Measurements from ENCODE around the gene PAK4.
"Not testable (repeated sequence)": the region's sequence is repeated elsewhere in the genome, so short reads cannot be mapped to it uniquely, and the experiment has no call there.

PAK4 gene

GRCh38 chr19:39140594-39140993, 15.0 kb downstream of the PAK4 start:
- no peak for ATAC-seq (ENCODE audit: low read depth)

DNA sequence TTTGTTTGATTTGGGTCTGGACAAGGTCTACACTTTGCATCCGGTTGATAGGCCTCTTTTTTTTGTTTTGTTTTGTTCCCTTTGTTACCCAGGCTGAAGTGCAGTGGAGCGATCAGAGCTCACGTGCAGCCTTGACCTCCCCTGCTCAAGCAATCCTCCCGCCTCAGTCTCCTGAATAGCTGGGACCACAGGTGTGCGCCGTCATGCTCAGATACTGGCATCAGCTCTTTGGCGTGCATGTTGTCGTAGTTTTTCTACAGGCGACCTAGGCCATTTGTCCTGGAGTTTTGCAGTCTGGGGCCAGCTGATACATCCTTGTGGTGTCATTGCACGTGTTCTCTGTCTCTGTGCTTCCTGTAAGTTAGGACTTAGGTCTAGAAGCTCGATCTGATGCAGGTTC, 16.3 kb downstream of the PAK4 start:
- H3K4me1 ChIP-seq (ENCODE audit: insufficient read depth, poor library complexity, severe bottlenecking) = no peaks in the 10 kb centered on the region

More at GRCh38 chr19:39140594-39140993, 15.0 kb downstream of the PAK4 start:
- H3K27ac ChIP-seq (ENCODE audit: poor library complexity, severe bottlenecking) = no peak overlapping the region
- DNase-seq (ENCODE audit: low spot score) = no peak
- H3K36me3 ChIP-seq (ENCODE audit: low read depth) = no peaks in the 10 kb centered on the region
- H3K4me3 ChIP-seq (ENCODE audit: severe bottlenecking) = no peak overlapping the region
- no peaks in the 10 kb centered on the region for H3K4me1 ChIP-seq (ENCODE audit: insufficient read depth, poor library complexity, severe bottlenecking)
- H3K27me3 ChIP-seq (ENCODE audit: insufficient read depth, poor library complexity, severe bottlenecking) = no peaks in the 10 kb centered on the region
- no peaks in the 10 kb centered on the region for H3K9me3 ChIP-seq (ENCODE audit: severe bottlenecking)
- TF ChIP-seq CTCF (IDR thresholded peaks at IDR 0.05; ENCODE audit: poor library complexity, severe bottlenecking) = no peak

DNA sequence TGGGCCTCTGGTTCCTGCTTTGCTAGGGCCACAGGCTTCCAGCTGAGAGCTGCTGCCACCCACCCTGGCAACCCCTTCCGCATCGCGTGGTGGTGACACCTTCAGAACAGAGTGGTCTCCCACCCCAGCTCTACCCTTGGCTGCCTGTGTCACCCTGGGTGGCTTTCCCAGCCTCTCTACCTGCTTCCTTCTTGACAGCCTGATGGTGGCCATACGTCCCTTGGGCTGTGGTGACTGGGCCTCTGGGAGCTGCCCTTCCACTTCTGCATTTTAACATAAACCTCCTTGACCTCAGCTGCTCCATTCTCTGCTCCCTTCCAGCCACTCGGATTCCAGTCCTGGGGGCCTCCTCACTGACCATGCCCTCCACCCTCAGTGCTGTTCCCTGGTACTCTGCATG, 17.0 kb downstream of the PAK4 start:
- no peak for DNase-seq (ENCODE audit: low spot score)
- H3K4me1 ChIP-seq (ENCODE audit: insufficient read depth, poor library complexity, severe bottlenecking) = no peaks in the 10 kb centered on the region
- ATAC-seq (ENCODE audit: low read depth) = no peak
- no peaks in the 10 kb centered on the region for H3K36me3 ChIP-seq (ENCODE audit: low read depth)
- no peaks in the 10 kb centered on the region for H3K27me3 ChIP-seq (ENCODE audit: insufficient read depth, poor library complexity, severe bottlenecking)
- H3K4me3 ChIP-seq (ENCODE audit: severe bottlenecking) = no peak overlapping the region
- no peak for TF ChIP-seq CTCF (IDR thresholded peaks at IDR 0.05; ENCODE audit: poor library complexity, severe bottlenecking)
- H3K27ac ChIP-seq (ENCODE audit: poor library complexity, severe bottlenecking) = no peak overlapping the region
- H3K9me3 ChIP-seq (ENCODE audit: severe bottlenecking) = no peaks in the 10 kb centered on the region

More for the DNA sequence above, 16.3 kb downstream of the PAK4 start:
- DNase-seq (ENCODE audit: low spot score) (no peak), ATAC-seq (ENCODE audit: low read depth) (no peak)
- Histone ChIP-seq H3K27me3 (ENCODE audit: insufficient read depth, poor library complexity, severe bottlenecking) (no peaks in the 10 kb centered on the region), H3K27ac (ENCODE audit: poor library complexity, severe bottlenecking) (no peak overlapping the region), H3K9me3 (ENCODE audit: severe bottlenecking) (no peaks in the 10 kb centered on the region), H3K4me3 (ENCODE audit: severe bottlenecking) (no peak overlapping the region), H3K36me3 (ENCODE audit: low read depth) (no peaks in the 10 kb centered on the region)
- no peak for TF ChIP-seq CTCF (IDR thresholded peaks at IDR 0.05; ENCODE audit: poor library complexity, severe bottlenecking)

DNA sequence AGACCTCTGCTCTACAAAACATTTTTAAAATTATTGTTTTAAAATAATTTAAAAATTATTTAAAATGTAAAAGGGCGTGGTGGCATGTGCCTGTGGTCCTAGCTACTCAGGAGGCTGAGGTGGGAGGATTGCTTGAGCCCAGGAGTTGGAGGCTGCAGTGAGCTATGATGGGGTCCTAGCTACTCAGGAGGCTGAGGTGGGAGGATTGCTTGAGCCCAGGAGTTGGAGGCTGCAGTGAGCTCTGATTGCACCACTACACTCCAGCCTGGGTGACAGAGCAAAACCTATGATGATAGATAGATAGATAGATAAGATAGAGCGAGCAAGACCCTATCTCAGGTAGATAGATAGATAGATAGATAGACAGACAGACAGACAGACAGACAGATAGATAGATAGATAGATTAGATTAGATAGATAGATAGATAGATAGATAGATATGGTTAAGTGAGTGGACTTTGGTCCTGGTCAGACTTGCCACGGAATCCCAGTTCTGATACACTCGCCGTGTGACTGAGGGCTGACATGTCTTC, 18.2 kb downstream of the PAK4 start:
- H3K9me3 ChIP-seq (ENCODE audit: severe bottlenecking); H3K36me3 ChIP-seq (ENCODE audit: low read depth); DNase-seq (ENCODE audit: low spot score); H3K27me3 ChIP-seq (ENCODE audit: insufficient read depth, poor library complexity, severe bottlenecking); ATAC-seq (ENCODE audit: low read depth); H3K4me1 ChIP-seq (ENCODE audit: insufficient read depth, poor library complexity, severe bottlenecking); H3K27ac ChIP-seq (ENCODE audit: poor library complexity, severe bottlenecking); H3K4me3 ChIP-seq (ENCODE audit: severe bottlenecking): not testable (repeated sequence)

GRCh38 chr19:39144290-39145071, 18.9 kb downstream of the PAK4 start:
- Histone ChIP-seq H3K27ac (ENCODE audit: poor library complexity, severe bottlenecking) (no peak overlapping the region), H3K4me3 (ENCODE audit: severe bottlenecking) (no peak overlapping the region), H3K27me3 (ENCODE audit: insufficient read depth, poor library complexity, severe bottlenecking) (no peaks in the 10 kb centered on the region), H3K9me3 (ENCODE audit: severe bottlenecking) (no peaks in the 10 kb centered on the region), H3K4me1 (ENCODE audit: insufficient read depth, poor library complexity, severe bottlenecking) (no peaks in the 10 kb centered on the region), H3K36me3 (ENCODE audit: low read depth) (no peaks in the 10 kb centered on the region)
- DNase-seq (ENCODE audit: low spot score) = no peak
- no peak for TF ChIP-seq CTCF (IDR thresholded peaks at IDR 0.05; ENCODE audit: poor library complexity, severe bottlenecking)
- ATAC-seq (ENCODE audit: low read depth) = no peak

Measured in RWPE2 (cell line).